Measurements from ENCODE around the gene PLCB3.

DNA sequence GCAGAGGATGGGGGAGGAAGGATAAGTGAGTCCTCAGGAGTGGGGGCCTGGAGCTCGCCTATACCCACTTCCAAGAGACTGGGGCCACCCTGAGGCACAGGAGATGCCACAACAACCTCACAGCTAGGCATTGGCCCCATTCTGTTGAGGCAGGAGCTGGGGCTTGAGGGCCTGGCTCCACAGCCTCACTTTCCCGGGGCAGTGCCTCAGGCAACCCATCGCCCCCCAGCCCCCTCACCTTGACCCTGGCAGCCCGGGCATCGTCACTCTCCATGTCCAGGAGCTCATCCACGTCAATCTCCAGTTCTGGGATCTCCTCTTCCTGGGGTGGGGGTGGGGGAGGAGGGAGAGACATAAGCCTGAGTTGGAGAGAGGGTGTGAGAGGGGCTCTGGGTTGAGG, 6.4 kb upstream of the PLCB3 start:
- TF ChIP-seq, protein P1, sequence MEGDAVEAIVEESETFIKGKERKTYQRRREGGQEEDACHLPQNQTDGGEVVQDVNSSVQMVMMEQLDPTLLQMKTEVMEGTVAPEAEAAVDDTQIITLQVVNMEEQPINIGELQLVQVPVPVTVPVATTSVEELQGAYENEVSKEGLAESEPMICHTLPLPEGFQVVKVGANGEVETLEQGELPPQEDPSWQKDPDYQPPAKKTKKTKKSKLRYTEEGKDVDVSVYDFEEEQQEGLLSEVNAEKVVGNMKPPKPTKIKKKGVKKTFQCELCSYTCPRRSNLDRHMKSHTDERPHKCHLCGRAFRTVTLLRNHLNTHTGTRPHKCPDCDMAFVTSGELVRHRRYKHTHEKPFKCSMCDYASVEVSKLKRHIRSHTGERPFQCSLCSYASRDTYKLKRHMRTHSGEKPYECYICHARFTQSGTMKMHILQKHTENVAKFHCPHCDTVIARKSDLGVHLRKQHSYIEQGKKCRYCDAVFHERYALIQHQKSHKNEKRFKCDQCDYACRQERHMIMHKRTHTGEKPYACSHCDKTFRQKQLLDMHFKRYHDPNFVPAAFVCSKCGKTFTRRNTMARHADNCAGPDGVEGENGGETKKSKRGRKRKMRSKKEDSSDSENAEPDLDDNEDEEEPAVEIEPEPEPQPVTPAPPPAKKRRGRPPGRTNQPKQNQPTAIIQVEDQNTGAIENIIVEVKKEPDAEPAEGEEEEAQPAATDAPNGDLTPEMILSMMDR (IDR thresholded peaks at IDR 0.05; ENCODE audit: insufficient read depth, low read depth, low read length): no peak
- TF ChIP-seq EZH2 (IDR thresholded peaks at IDR 0.05; ENCODE audit: insufficient read depth, low read length): no peak

Measured in astrocyte (in vitro differentiated cells and primary cell).